Measurements from ENCODE around the gene QPCT.
"Not testable (repeated sequence)": the region's sequence is repeated elsewhere in the genome, so short reads cannot be mapped to it uniquely, and the experiment has no call there.

The QPCT gene

DNA sequence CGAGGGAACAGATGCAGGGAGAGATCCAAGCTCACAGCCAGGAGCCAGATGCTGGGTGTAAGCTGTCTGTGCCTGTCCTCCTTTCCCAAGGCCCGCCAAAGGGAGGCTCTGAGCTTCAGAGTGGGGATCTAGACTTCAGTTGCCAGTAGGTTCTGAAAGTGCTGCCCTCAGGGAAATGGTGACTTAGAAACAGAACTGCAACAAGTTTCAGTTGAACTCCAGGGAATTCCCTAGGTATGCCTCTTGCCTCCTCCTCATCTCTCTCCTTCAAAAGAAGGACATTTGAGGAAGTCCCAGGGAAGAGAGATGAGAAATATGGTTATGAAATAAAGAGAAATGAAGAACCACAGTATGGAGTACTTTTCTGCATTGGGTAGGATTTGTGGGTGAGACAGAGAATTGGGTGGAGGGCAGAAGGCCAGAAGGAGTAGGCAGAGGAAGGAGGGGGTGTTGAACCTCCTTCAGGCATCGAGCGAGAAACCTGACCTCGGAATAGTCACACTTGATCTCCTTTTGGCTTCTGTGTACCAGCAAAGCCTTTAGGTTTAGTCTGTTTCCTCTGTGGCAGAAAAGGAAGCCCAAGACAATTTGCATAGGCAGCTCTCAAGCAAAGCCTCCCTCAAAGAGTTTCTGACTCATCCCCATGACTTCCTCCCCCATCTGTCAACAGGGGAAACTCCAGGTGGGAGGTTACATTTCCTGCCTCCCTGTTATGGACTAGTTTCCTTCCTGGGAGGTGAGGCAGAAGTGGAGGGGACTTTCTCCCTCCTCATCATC lies 45.7 kb downstream of the QPCT start:
- peak; percentile 15 to 54 for DNase-seq (ENCODE audit: low read depth in 2 of 2)

- no peak for DNase-seq (ENCODE audit: low read depth in 2 of 2)
These were observed 46.3 kb downstream of the QPCT start for GRCh38 chr2:37390777-37391176.

DNA sequence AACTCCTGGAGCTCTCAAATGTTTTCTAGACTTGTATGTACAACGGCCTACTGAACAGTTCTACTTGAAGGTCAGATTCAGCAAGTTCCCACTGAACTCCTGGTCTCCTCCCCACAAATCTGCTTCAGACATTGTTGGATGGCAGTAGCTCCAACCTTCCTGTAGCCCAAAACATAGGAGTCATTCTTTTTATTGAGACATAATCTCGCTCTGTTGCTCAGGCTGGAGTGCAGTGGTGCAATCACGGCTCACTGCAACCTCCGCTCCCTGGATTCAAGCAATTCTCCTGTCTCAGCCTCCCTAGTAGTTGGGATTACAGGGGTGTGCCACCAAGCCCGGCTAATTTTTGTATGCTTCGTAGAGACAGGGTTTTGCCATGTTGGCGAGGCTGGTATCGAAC lies 47.3 kb downstream of the QPCT start:
- DNase-seq (ENCODE audit: low read depth in 2 of 2): no peak

DNA sequence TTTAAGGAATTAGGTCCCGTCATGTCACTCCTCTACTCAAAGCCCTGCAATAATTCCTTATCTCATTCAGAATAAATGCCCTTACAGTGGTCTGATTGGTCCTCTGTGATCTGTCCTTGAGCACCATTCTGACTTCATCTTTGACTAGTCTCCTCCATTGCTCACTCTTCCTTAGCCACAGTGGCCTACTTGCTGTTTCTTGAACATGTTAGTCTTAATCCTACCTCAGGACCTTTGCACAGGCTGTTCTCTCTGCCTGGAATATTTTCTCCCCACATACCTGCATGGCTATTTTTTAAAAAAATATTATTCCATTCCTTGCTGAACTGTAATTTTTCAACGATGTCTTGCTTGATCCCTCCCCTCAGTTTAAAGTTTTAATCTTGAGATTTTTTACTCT lies 48.0 kb downstream of the QPCT start:
- no peak for DNase-seq (ENCODE audit: low read depth in 2 of 2)

- DNase-seq (ENCODE audit: low read depth in 2 of 2): no peak
These were observed 49.8 kb downstream of the QPCT start for GRCh38 chr2:37394263-37394662.

- DNase-seq (ENCODE audit: low read depth in 2 of 2): no peak
These were observed 50.5 kb downstream of the QPCT start for GRCh38 chr2:37394796-37395555.

- DNase-seq (ENCODE audit: low read depth in 2 of 2): no peak
These were observed 52.6 kb downstream of the QPCT start for GRCh38 chr2:37396890-37397565.

- no peak for DNase-seq (ENCODE audit: low read depth in 2 of 2)
These were observed 54.6 kb downstream of the QPCT start for GRCh38 chr2:37398990-37399389.

DNA sequence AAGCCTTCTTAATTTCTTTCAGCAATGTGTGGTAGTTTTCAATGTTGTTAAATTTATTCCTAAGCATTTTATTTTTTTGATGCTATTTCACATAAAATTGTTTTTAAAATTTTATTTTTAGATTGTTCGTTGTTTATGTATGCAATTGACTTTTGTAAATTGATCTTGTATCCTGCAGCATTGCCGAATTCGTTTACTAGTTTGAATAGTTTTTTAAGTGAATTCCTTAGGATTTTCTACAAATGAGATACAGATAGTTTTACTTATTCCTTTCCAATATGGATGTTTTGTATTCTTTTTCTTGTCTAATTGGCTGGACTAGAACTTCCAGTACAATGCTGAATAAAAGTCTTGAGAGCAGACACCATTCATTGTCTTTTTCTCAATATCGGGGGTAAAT lies 55.6 kb downstream of the QPCT start:
- DNase-seq (ENCODE audit: low read depth in 2 of 2): no peak

- no peak for DNase-seq (ENCODE audit: low read depth in 2 of 2)
These were observed 58.2 kb downstream of the QPCT start for GRCh38 chr2:37402636-37403035.

GRCh38 chr2:37405781-37406180 lies 61.4 kb downstream of the QPCT start:
- DNase-seq (ENCODE audit: low read depth in 2 of 2): no peak

GRCh38 chr2:37412231-37412630 lies 67.8 kb downstream of the QPCT start:
- no peak for DNase-seq (ENCODE audit: low read depth in 2 of 2)

DNA sequence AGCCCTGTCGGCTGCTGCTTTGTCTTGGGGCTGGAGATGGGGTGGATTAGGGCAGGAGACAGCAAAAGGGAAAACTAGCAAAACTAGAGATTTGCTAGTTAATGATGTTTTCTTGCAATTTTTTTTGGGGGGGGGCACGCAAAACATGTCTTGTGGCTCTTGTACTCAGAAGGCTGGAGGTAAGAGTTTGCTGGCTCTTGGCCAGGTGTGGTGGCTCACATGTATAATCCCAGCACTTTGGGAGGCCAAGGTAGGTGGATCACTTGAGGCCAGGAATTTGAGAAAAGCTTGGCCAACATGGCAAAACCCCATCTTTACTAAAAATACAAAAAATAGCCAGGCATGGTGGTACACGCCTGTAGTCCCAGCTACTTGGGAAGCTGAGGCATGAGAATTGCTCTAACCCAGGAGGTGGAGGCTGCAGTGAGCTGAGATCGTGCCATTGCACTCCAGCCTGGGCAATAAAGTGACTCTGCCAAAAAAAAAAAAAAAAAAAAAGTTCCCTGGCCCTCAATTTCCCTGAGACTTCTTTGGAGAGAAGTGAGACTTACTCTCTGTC lies 69.6 kb downstream of the QPCT start:
- not testable (repeated sequence) for DNase-seq (ENCODE audit: low read depth in 2 of 2)

DNA sequence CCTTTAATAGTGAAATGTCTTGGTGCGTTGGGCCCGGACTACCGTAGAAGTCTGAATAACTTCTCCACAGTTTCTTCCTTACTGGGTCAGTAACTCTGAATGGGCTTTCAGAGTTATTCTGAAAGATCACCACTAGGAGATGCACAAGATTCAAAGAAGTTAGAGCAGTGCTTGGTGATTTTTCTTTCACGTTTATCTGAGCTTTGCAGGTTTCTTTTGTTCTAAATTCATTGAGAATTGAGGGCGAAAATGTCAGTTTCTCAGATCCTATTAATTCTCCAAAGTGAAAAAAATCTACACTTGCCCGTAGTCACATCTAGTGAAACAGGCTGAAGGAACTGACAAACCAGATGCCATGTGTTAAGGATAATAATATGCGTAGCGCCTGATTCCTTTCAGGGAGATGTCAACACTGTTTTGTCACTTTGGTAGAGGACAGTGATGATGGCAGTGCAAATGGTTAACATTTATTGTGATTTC lies 70.1 kb downstream of the QPCT start:
- DNase-seq (ENCODE audit: low read depth in 2 of 2): no peak

DNA sequence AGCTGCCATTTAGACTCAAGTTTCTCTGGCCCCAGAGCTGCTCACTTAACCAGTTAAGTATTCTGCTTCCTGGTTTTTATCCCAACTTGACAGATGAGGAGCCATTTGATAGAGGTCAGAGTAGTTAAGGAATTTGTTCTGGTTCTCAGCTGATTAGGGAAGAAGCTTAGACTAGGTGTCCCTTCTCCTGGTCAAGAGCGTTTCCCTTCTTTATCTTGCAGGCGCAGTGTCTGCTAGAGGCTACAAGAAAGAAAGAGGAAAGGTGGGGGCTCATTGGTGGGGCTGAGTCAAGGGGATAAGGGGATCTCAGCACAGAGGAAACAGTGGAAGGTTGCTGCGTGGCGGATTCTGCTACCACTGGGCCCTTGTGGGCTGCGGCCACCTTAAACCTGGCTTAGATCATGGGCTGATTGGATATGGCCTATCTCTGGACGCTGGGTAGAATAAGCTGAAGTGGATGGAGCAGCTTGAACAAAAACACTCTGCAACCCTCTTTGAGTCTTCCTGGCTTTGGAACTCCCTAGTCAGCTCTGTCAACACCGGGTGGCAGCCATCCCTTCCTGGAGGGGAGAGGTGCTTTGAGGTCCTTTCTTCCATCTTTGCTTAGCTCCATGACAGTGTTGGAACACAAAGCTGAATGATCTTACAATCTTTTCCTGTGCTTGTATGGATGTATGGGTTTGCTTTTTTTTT lies 70.8 kb downstream of the QPCT start:
- no peak for DNase-seq (ENCODE audit: low read depth in 2 of 2)

- DNase-seq (ENCODE audit: low read depth in 2 of 2): no peak
These were observed 72.9 kb downstream of the QPCT start for GRCh38 chr2:37417321-37417720.

GRCh38 chr2:37418956-37419355 lies 74.5 kb downstream of the QPCT start:
- DNase-seq (ENCODE audit: low read depth in 2 of 2): no peak

GRCh38 chr2:37421686-37422085 lies 77.3 kb downstream of the QPCT start:
- no peak for DNase-seq (ENCODE audit: low read depth in 2 of 2)

DNA sequence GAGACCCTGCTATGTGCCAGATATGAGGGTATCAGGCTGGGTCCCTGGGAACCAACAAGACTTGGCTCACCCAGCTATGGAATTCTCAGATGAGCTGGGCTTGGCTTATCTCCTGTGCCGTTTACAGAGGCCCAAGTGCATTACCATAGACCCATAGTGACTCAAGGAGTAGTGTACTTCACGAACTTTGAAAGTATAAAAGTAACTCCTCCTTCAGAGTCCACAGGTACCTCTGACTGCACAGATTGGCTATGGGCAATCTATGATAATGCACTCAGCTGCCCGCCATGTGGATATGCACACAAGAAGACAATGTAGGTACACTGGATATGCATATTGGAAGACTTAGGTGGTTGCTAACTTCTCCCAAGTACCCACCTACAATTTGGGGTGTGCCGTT lies 78.4 kb downstream of the QPCT start:
- no peak for DNase-seq (ENCODE audit: low read depth in 2 of 2)

All from stimulated activated CD8-positive, alpha-beta memory T cell treated with anti-CD3 and anti-CD28 coated beads, Interleukin-15, amount 100 ng/mL, for 4 hours (primary cell).